K562 (cell line): ENCODE measurements around the gene RAPSN.

ENCODE experiments used
- ATF3 ChIP-seq, 2 experiments: fragments of 450-650 bp in 1 of 2; sonication (generic) in 1 of 2; formaldehyde crosslinking in 1 of 2; IDR thresholded peaks in 1 of 2; conservative IDR thresholded peaks in 1 of 2; 2 replicates each; pipeline versions ENCODE4 v1.6.1 to v1.8.1; 2016 to 2023; ENCODE audit warnings: mild to moderate bottlenecking in 2 of 2, moderate library complexity in 2 of 2, inconsistent platforms in 1 of 2, missing genetic modification reagents in 1 of 2
- CTCF ChIP-seq, 3 experiments: IDR thresholded peaks in 2 of 3; conservative IDR thresholded peaks in 1 of 3; 2 replicates each; pipeline ENCODE4 v1.5.1; 2011 to 2012; ENCODE audit warnings: low read length in 3 of 3, mild to moderate bottlenecking in 3 of 3, control low read depth in 2 of 3, improper control_type of control experiment in 1 of 3, inconsistent platforms in 1 of 3, low read depth in 1 of 3, mixed read lengths in 1 of 3, moderate library complexity in 1 of 3; ENCODE audit not compliant: insufficient read depth in 2 of 3
- FOXM1 ChIP-seq, 2 experiments: fragments of 450-650 bp in 1 of 2; sonication (generic) in 1 of 2; formaldehyde crosslinking in 1 of 2; IDR thresholded peaks; 2 replicates each; pipeline versions ENCODE4 v1.6.1 to v1.9.0; 2017 to 2022; ENCODE audit warnings: low read depth in 2 of 2, mild to moderate bottlenecking in 2 of 2, missing genetic modification reagents in 1 of 2, moderate library complexity in 1 of 2
- HDAC8 ChIP-seq: fragments of 450-650 bp; IDR thresholded peaks from 2 replicates; pipeline ENCODE4 v1.6.1; 2016; ENCODE audit warnings: mild to moderate bottlenecking, missing genetic modification characterization, moderate library complexity, missing compliant biosample characterization
- RAD21 ChIP-seq, 2 experiments: fragments of 250-450 bp in 1 of 2; fragments of 450-650 bp in 1 of 2; sonication (Bioruptor Pico) in 1 of 2; formaldehyde crosslinking in 1 of 2; IDR thresholded peaks in 1 of 2; conservative IDR thresholded peaks in 1 of 2; 2 replicates each; pipeline versions ENCODE4 v1.4.0 to v1.8.0; 2020 to 2022; ENCODE audit warnings: mild to moderate bottlenecking in 2 of 2, moderate library complexity in 1 of 2
- ZNF436 ChIP-seq: fragments of 250-450, 450-650 bp; sonication (Bioruptor Pico); formaldehyde crosslinking; IDR thresholded peaks from 2 replicates; pipeline ENCODE4 v1.7.0; 2020; ENCODE audit warnings: mild to moderate bottlenecking
- TF ChIP-seq, protein P1 (sequence below): fragments of 450-650 bp; IDR thresholded peaks from 2 replicates; pipeline ENCODE4 v1.6.1; 2017; ENCODE audit warnings: antibody characterized with exemption

DNA sequence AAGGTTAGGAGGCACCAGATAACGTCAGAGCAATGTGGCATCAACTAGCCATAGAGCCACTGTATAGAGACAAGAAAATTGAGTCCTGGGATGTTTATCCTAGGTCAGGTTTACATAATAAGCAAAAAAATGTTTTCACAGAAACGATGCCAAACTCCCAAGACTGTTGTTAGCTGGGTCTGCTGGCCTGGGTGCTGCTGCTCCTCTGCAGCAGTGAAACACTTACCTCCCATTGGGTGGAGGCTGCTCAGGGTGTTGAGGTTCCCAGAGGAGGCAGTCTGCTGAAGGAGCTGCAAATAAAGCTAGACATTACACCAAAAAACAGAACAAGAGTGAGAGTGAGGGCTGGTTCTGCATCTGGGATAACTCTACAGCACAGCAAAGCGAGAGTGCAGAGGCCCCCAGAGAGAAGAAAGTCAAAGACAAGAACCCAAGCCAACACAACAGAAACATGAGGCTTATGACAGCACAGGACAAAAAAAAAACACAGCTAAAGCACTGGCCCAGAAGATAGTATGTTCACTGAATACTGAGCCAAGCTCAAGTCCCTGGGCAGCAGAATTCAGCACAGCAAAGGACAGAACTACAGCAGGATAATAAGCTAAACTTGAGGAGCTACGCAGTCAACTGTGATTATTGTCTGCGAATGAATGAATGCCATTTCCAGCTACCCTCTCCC lies 29.9 kb upstream of the RAPSN start:
- TF ChIP-seq HDAC8 (tag) (no peak), CTCF (IDR thresholded peaks at IDR 0.05 in 2 of 3, conservative IDR thresholded peaks at IDR 0.05 in 1 of 3; ENCODE audit: insufficient read depth in 2 of 3, low read depth in 1 of 3, low read length in 3 of 3) (no peak), FOXM1 (IDR thresholded peaks at IDR 0.05; ENCODE audit: low read depth) (no peak), FOXM1 (CRISPR knock-in tag; IDR thresholded peaks at IDR 0.05; ENCODE audit: low read depth) (no peak), ZNF436 (no peak), ATF3 (IDR thresholded peaks at IDR 0.05) (no peak), ATF3 (CRISPR knock-in tag; conservative IDR thresholded peaks at IDR 0.05) (no peak), RAD21 (CRISPR knock-in tag; conservative IDR thresholded peaks at IDR 0.05 in 1 of 2, IDR thresholded peaks at IDR 0.05 in 1 of 2) (no peak)
- TF ChIP-seq, protein P1, sequence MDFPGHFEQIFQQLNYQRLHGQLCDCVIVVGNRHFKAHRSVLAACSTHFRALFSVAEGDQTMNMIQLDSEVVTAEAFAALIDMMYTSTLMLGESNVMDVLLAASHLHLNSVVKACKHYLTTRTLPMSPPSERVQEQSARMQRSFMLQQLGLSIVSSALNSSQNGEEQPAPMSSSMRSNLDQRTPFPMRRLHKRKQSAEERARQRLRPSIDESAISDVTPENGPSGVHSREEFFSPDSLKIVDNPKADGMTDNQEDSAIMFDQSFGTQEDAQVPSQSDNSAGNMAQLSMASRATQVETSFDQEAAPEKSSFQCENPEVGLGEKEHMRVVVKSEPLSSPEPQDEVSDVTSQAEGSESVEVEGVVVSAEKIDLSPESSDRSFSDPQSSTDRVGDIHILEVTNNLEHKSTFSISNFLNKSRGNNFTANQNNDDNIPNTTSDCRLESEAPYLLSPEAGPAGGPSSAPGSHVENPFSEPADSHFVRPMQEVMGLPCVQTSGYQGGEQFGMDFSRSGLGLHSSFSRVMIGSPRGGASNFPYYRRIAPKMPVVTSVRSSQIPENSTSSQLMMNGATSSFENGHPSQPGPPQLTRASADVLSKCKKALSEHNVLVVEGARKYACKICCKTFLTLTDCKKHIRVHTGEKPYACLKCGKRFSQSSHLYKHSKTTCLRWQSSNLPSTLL = no peak
